ENCODE results near the gene RBMY1F.
"Not testable (repeated sequence)": the region's sequence is repeated elsewhere in the genome, so short reads cannot be mapped to it uniquely, and the experiment has no call there.

The RBMY1F gene

GRCh38 chrY:22182823-22183222 lies at the start of gene RBMY1F:
TSS of gene RBMY1F (minus strand) at chrY:22182923. CDS start at chrY:22180969, 1,954 bp downstream.
- not testable (repeated sequence) for DNase-seq

GRCh38 chrY:22151144-22151543 lies 31.6 kb downstream of the RBMY1F start:
- not testable (repeated sequence) for DNase-seq

GRCh38 chrY:22141011-22141695 lies 41.6 kb downstream of the RBMY1F start:
- not testable (repeated sequence) for DNase-seq

GRCh38 chrY:22134719-22135118 lies 48.0 kb downstream of the RBMY1F start:
- DNase-seq, result not testable (repeated sequence)

DNA sequence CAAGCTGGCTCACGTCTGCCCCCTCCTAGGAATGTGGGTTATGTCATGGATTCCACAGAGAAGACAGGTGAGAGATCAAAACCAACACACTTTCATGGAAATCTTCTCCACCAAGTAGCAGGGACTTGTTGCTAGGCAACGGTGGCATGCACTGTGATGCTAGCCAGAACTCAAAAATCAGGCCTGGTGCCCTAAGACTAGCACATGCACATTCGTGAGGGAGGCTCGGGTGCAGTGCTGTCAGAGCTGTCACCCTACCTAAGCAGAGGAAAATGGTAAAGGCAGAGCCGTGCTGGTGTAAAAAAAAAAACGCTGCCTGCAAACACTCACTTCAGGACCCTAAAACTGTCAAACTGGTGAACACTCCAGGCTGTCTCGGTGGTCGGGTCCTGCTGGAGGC lies 52.2 kb downstream of the RBMY1F start:
- DNase-seq, result not testable (repeated sequence)
